NCI-H2081 (cell line): ENCODE data around the gene CHST12.

Experiments
- DNase-seq, 2 experiments: peaks; one replicate each; lab custom pipeline; 2025; lab: John Stamatoyannopoulos, UW

CHST12 gene

DNA sequence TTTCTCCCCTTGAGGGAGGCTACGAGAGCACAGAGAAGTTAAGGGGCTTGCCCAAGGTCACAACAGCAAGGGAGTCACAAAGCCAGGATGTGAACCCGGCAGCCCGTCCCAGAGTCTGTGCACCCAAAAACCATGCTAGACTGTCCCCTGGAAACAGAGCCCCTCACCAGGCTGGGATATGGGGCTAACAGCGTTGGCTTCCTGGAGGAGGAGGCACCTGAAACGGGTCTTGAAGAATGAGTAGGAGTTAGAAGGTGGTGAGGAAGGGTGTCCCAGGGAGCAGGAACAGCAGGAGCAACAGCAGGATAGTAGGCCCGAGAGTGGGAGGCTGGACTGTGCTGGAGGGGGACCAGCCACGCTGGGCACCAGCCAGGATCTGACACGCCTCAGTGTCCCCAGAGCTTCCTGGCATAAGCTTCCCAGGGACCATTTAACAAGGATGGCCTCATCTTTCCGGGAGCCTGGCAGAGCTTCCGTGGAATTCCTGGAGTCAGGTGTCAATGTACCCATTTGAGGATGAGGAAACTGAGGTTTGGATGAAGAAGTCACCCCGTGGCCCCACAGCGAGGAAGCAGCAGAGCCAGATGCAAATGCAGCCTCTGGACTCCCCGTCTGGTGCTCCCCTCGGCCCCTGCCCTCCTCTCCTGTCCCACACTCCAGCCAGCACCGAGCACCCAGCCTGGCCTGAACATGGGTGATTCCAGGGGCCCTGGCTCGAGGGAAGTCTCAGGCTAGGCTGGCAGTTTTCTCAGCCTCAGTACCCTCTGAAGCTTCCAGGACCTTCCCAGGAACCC is 76.1 kb downstream of the CHST12 start:
- no peak for DNase-seq

DNA sequence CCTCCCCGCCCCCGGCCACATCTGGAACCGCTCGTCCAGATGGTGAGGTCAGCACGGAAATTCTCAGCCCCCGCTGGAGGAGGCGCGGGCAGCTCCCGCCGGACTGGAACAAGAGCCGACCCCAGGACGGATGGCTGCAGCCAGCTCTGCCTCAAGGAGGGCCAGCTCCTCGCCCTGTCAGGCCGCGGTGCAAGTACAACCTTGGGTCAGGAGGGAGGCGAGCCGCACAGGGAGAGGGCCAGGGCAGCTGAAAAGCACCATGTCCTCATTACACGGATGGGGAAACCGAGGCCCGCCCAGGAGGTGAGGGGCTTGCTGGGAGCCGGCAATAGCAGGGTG is 76.6 kb downstream of the CHST12 start:
- no peak for DNase-seq

DNA sequence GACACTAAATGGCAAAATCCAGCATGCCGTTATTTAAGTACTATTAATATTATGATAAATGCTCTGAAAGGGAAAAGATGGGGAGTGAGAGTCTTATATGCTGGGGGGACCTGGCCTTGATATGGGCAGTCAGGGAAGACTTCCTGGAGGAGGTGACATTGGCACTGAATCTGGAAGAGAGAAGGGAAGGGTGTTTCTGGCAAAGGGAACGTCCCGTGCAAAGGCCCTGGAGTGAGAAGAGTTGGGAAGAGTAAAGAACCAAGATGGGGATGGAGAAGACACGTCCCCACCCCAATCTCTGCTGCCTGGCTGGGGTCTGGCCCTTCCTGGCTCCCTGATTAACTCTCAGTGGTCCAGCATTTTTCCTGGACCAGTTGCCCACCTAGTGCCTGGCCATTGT is 77.8 kb downstream of the CHST12 start:
- no peak for DNase-seq

DNA sequence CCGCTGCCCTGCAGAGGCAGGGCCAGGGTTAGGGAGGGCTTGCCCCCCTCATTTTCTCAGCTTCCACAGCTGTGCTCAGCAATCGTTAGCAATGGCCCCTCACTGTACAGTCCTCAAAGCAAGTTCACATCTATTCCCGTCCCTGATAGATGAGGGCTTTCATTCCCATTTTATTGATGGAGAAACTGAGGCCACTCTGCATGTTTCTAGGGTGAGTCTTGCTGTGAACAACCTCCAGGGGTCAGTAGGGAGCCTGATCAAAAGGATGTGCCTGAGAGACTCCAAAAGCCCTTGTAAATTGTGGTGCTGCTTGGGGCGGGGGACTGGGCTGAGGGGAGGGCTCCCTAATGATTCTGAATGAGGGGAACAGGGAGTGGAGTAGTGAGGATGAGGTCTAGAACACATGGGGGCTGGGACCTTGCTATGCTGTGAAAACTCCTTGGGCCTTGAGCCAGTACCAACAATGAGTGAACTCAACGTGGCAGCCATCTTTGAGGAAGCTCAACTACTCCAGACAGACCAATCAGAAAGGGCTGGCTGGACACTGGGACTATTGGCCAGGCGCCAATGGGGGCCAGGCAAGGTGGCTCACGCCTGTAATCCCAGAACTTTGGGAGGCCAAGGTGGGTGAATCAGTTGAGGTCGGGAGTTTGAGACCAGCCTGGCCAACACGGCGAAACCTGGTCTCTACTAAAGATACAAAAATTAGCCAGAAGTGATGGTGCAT is 79.5 kb downstream of the CHST12 start:
- no peak for DNase-seq

DNA sequence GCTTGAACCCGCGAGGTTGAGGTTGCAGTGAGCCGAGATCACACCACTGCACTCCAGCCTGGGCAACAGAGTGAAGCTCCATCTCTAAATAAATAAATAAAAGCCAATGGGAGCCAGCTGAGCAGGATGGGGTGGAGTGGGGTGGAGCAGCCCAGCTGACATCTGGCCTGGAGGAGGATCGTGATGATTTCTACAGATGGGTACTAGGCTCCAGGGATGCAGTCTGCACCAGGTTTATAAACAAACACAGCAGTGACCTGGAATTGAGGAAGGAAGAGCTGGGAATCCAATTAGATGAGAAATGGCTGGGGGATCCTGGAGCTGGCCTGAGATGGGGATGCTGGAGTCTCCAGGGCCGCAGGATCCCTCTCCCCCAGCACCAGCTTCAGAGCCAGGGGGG is 80.1 kb downstream of the CHST12 start:
- DNase-seq: no peak

DNA sequence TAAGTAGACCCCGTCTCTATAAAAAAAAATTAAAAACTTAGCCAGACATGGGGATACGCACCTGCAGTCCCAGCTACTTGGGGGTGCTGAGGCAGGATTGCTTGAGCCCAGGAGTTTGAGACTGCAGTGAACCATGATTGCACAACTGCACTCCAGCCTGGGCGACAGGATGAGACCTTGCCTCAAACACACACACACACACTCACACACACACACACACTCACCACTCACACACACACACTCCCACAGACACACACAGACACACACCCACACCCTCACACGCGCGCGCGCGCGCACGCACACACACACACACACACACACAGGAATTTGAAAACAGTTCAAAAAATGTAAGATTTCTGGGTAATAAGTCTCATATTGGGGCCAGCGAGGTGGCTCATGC is 81.5 kb downstream of the CHST12 start:
- DNase-seq: no peak

DNA sequence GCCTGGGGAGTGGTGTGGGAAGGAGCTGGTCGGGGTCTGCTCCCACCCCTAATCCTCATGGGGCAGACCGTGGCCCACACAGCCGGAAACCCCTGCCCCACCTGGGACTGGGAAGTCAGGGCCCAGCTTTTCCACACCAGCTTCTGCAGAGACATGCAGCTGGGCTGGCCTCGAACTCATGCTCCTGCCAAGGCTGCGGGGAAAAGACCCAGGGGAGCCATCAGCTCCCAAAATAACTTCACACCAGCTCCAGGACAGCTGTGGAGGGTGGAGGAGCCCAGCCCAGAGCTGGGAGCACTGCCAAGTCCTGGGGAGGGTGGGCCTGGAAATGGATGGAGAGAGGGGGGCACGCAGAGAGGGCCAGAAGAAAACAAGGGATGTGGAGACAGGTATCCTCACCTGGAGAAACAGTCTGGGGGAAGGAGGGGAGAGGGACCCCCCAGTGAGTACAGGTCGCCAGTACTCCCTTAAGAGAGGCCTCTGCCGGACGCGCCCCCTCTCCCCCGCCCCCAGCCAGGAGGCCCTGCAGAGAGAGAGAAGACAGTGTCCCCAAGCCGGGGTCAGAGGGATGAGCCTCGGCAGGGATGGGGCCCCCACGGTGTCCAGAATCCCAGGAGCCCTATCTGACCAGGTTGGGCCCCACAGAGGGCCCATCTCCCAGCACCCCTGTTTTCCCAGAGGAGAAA is 84.3 kb downstream of the CHST12 start:
- DNase-seq: no peak

DNA sequence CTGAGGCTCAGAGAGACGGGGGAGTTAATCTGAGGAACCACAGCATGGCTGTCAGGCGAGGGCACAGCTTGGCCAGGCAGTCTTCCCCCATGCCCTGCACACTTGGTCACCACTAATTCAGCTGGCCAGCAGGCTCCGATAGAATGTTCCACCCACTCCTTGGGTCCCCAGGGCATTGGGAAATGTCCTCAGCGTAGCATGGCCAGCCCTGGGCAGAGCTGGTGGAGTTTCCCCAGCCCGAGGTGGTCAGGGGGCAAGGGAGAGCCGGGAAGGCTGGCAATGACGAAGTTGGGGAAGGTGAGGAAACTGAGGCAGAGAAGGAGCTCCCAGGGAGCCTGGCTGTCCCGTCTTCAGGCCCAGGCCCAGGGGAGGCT is 84.8 kb downstream of the CHST12 start:
- no peak for DNase-seq

DNA sequence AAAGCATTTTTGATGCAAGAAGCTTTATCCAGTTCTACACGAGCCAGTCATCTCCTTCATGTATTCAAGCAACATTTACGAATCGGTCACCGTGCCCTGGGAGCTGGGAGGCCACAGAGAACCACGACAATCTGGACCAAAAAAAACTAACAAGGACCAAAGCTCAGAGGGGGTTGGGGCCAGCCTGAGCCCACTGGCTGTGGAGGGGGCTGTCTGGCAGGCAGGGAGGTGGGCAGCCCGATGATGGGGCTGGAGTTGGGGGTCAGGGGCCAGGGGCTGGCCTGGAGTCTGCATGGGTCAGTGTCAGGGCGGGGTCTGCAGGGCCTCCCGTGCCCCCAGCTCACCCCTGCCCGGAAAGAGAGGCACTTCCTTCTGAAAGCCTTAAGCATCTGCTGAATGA is 85.3 kb downstream of the CHST12 start:
- no peak for DNase-seq

DNA sequence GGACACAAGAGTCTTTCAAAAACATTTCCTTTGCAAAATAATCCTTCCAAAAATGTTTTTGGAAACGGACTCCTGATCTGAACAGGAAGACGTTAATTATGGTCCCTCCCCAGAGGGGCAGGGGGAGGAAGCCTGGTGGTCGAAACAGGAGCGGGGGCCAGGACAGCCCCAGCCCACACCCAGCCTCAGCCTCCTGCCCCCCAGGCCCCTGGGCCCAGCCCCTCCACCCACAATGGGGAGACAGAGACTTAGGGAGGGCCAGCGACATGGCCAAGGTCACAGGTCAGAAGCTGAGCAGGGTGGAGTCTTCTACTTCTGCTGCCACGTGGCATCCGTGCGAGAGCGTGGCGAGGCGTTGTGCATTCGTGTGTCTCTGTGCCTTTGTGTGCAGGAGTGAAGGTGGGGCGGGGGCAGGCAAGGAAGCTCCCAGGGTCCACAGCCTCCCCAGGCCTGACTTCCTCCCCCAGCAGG is 86.8 kb downstream of the CHST12 start:
- DNase-seq: no peak

DNA sequence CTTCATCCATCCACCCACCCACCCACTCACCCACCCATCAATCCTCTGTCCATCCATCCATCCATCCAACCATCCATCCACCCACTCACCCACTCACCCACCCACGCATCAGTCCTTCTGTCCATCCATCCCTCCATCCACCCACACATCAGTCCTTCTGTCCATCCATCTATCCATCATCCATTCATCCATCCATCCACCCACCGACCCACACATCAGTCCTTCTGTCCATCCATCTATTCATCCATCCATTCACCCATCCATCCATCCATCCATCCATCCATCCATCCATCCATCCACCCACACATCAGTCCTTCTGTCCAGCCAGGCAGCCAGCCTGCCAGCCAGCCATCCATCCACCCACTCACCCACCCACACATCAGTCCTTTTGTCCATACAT is 88.6 kb downstream of the CHST12 start:
- no peak for DNase-seq

DNA sequence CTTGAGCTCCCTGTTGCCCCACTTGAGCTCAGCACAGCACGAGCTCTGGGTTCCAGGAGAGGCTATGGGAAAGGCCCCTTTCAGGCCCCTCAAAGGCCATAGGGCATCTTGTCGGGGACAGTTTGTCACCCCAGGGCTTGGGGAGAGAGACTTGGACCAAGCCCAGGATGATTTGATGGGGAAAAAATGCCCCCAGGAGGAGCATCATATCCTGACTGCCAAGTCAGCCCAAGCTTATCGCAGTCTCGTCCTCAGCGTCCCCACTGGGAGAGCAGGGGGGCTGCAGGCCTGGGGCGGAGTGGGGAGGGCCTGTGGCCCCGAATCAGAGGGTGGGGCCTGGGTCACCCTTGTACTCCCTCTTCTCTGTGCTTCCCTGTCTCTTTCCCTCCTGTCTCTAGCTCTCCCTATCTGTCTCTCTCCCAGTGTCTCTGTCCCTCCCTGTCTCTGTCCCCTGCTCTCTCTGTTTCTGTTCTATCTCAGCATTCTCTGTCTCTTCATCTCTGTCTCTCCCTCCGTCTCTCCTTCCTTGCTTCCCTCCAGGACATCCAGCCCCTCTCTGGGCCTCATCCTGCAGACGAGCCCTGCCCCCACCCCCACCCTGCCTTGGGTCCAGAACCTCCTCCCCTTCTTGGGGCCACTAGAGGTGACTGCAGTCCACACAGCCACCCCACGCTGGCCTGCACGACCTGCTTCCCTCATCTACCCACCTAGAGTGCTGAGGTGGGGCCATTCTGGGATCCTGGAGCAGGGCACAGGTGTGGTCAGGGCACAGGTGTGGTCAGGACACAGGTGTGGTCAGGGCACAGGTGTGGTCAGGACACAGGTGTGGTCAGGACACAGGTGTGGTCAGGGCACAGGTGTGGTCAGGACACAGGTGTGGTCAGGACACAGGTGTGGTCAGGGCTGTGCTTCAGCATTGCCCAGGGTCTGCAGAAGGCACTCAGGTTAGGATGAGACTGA is 90.1 kb downstream of the CHST12 start:
- DNase-seq: no peak

DNA sequence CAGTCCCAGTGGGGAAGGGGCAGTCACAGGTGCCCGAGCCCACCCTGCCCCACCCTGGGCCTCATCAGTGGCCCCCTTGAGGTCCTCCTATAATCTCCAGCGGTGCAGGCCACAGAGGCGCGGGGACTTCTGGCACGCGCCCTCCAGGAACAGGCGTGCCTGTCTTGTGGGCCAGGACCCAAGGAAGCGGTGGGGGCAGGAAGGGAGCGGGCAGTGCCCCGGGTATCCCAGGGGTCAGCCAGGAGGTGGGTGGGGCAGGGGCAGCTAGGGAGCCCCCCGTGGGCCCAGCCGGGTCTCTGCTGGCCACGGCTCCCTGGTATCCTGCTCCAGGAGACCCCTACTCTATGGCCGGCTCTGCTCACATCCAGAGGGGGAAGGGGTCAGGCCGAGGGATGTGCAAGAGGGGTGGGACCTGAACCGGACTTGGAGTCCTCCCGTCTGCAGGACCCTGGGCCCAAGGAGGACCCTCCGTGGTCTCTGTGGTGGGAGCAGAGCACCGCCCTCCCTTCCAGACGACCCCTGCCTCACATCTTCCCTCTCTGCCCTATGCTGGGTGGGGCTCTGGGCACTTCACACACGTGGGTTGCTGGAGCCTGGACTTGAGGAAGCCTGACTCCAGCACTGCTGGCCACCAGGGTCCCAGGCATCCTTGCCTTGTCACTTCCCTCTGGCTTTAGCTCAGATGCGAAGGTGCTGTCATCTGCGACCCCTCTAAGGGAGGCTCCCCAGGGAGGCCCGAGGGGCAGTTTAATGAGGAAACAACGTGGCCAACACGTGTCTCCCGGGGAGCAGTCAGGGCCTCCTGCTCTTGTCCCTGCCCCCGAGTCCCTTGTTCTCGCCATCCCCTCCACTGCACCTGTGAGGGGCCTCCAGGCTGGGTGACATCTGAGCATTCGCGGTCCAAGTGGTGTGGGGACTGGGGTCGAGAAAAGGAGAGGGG is 91.0 kb downstream of the CHST12 start:
- DNase-seq: no peak

DNA sequence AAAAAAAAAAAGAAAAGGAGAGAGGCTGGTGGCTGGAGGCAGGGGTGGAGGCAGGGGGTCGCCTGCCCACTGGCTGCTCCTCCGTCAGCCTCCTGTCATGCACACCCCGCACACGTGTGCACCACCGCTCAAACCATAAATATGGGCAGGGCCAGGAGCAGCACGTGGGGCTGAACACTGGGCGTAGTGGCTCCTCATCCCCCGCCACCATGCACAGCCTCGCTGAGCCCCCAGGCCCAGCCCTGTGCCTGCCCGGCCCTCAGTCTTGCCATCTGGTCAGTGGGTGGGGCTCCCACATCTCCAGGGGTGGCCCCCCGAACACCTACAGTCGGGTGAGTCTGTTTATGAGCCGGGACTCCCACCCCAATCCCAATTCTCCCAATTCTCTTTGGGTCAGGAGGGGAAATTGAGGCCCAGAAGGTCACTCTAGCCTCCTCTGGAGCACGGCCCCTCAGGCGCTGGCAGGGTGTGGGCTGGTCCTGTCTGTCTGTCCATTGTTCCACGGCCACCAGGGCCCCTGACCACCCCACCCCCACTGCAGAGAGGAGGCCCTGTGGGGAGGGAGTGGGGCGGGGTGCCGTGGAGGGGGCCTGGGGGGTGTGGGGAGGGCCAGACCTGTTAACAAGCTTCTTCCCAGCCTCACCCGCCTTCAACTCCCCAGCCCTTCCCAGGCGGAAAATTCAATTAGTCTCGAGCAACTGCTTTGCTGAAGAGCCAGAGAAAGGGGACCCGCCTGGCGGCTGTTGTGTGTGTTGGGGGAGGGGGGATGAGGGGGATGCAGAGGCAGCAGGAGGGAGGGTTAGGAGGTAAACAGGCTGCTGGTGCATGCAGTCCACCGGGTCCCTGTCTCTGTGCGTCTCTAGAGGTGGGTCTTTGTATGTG is 92.2 kb downstream of the CHST12 start:
- no peak for DNase-seq

DNA sequence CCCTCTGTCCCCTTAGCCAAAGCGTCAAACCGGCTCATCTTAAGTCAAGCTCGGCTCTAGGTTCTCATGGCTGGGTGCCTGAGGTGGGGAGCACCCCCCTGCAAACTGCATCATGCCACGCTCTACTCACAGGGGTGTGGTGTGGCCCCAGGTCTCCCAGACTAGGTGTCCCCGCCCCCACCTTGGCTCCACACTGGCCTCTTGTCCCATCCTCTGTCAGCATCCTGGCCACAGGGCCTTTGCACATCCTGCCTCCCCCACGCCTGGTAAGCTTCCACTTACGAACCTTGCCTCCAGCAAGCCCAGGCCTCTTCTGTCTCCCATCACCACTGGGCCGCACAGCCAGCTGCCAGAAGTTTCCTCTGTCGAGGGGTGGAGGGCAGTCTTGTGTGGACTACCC is 93.0 kb downstream of the CHST12 start:
- no peak for DNase-seq

DNA sequence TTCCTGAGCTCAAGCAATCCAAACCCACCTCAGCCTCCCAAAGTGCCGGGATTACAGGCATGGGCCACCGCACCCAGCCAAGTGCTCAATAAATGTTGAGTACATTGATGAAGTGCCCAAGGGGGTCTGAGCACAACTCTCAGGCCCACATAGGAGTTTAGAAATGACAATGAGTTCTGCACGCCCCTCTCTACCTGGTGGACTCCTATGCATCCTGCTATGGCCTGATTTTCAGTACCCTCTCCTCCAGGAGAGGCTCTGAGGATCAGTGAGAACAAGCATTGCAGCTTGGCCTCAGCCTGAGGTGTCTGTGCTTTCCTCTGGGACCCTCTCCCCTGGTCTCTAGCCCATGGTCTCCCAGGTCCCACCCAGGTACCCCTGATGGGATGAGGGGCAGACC is 93.7 kb downstream of the CHST12 start:
- no peak for DNase-seq

DNA sequence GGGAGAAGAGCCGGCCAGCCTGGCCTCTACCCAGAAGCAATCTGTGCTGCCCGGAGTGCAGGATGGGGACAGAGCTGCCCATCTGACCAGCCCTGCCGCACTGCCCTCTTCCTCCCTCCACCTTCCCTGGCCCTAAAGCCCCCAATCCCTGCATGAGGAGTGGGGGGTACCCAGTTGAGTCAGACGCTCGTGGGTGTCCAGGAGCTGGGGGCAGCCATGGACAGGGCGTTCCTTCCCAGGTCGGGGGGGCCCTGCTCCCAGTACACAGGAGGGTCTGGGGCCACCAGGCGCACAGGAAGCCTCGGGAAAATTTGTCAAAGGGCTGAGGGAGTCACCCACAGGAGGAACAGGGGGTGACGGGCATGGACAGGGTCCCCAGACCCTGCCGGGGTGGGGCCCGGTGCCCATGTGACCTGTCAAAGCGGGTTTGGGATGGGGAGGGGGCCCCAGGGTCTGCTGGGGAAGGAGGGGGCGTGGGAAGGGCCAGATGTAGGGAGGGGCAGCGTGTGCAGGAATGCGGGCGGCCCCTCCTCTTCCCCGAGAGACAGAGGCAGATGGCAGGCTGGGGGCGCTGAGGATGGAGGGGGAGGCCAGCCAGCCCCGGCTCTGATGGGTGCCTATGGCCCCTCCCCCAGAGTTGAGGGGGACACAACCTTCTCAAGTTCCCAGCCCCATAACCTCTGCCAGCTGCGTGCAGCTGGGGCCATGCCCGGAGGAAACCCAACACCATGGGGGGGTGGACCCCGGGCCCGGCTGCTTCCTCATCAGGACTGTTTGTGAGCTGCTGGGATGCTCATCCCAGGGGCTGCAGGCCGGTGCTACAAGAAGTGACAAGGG is 94.3 kb downstream of the CHST12 start:
- no peak for DNase-seq
